G401.6 (cell line): ENCODE results near the gene MATN3.
A peak's percentile ranks its signal among the peaks of the same experiment; 100 is the strongest.
"Not testable (repeated sequence)": the region's sequence is repeated elsewhere in the genome, so short reads cannot be mapped to it uniquely, and the experiment has no call there.

ENCODE experiments used
- FAIRE-seq: peaks from 2 replicates; lab custom pipeline; 2012; peaks lifted over from hg19 to GRCh38; lab: Jason Lieb, UNC

The MATN3 gene

GRCh38 chr2:20012282-20013125, at the start of gene MATN3:
Gene MATN3, minus strand, starts transcription at chr2:20012668. Its CDS starts 37 bp downstream, at chr2:20012631.
- FAIRE-seq, result no peak

GRCh38 chr2:20061940-20062339, 49.5 kb upstream of the MATN3 start:
- no peak for FAIRE-seq

DNA sequence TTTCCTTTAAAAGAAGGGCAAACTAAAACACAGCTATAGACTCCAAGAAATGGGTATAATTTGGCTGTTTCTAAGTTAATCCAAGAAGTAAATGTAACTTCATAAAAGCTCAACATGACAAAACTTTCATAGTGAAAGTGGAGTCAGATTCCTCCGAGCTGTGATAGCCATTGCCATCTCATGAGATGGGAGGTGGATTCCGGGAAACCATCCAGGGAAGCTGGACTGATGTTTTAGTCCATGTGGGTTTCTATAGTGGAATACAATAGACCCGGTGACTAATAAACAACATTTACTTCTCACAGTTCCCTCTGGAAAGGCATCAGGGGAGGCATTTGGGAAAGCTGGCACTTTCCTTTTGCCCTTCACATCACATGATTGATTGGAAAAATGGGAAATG, 49.0 kb upstream of the MATN3 start:
- no peak for FAIRE-seq

- no peak for FAIRE-seq
Observed at GRCh38 chr2:20060106-20060505, 47.6 kb upstream of the MATN3 start.

DNA sequence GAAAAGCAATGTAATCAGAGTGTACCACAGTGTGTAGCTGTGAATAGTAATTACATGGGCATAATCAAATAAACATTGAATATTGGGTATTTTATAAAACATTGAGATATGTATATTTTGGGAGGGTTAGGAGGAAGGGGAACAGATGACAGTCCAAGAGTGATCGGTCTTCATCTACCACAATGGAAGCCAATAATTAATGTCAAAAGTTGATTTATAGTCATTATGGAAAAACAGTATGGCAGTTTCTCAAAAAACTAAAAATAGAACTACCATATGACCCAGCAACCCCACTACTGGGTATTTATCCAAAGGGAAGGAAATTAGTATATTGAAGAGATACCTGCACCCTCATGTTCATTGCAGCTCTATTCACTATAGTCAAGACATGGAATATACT, 44.8 kb upstream of the MATN3 start:
- FAIRE-seq, result no peak

GRCh38 chr2:20054931-20055330, 42.5 kb upstream of the MATN3 start:
- no peak for FAIRE-seq

GRCh38 chr2:20054119-20054518, 41.7 kb upstream of the MATN3 start:
- FAIRE-seq, result no peak

DNA sequence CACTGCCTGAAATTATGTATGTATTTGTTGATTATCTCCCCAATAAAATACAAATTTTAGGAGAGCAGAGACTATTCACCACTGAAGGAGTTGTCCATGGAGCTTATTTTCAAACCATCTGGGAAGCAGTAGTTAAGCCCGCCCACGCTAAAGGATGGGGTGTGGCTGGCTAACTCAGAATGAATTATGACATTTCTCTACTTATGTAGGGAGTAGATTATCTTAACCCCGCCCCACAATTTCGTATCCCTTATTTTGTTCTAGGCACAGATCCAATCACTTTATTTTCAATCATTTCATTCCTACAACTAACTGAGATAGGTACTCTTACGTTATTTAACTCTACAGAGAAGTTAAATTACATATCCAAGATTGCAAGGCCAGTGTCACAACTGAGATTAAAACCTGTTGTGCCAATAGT, 40.4 kb upstream of the MATN3 start:
- FAIRE-seq, result no peak

DNA sequence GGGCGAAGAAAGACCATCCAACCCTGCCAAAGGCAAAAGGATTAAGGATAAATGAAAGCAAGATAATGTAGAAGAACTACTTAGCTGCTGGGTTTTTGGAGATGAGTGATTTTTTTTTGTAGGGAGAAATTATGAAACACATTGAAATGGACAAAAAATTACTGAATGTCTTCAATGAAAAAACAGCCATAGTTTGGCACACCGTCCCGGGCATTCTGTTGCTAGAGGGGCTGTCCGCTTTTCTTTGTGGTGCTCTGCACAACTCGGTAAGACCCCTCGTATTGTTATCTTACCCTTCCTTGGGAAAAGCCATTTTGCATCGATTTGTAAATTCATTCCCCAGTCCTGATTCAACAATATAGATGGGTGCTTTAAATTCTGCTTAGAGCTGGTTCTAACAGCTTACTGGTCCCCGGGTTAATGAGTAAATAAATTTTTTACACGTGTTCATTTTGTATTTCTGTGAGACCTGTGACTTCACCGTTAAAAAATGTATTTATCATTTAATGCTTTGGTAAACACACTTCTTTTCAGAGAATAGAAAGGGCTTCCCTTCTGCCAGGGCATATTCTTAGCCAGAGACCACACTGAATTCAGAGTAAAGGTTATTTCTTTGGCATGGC, 39.9 kb upstream of the MATN3 start:
- no peak for FAIRE-seq

GRCh38 chr2:20051532-20052228, 39.2 kb upstream of the MATN3 start, which contains the start of gene LAPTM4A:
Gene LAPTM4A, minus strand, starts transcription at chr2:20051628. Its CDS starts 108 bp downstream, at chr2:20051520.
- peak; percentile 95 for FAIRE-seq

DNA sequence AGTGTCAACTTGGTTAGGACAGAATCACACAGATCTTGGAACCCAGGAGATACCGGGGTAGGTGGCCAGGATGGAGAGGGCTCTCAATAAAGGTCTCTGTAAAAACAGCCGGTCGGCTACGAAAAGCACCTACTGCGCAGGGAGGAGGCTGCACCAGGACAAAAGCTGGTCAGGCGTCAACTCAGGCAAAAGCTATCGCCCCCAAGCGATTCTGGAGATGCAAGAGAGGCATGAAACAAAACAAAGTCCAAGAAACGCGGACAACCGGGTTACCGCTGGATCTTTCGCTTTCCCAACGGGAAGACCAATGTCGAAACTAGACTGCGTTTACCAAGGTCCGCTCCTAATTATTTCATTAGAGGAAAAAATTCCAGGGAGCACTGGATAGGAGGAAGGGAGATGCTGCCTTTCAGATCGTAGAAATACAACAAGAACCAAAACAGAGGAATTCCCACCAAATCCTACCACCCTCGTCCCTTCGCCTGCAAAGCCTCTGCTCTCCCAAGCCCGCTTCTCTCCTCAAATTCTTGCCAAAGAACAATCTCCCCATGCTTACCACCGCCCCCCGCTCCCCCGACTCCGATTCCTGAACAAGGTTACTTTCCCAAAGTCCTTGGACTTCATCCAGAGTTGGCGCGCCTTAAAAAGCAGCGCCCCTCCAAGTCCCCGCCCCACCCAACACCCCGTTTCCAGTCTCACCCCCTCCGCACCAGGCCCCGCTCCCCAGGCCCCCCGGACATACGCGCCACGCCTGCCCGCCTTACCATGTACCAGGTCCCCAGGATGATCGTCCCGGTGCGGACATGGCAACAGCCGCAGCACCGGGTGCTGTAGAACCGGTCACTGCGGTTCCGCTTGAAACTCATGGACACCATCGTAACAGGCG, 38.4 kb upstream of the MATN3 start:
- no peak for FAIRE-seq

GRCh38 chr2:20050104-20050645, 37.7 kb upstream of the MATN3 start:
- no peak for FAIRE-seq

DNA sequence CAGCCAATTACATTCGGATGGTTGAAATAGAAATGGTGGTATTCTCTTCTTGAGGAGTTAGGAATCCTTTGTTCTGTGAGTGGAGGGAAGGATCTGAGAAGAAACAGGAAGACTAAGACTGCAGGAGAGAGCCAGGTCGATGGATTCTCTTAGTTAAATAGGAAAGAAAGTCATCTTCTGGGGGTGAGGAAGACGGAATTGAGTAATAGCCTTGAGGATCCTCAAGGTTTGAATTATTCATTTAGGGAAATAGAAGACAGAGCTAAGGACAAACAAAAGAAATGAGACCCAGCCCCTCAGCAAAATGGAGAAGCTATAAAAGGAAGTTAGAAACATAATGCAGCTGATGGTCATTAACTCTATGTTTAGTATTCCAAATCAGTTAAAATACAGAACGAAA, 37.2 kb upstream of the MATN3 start:
- FAIRE-seq, result no peak

GRCh38 chr2:20048488-20049448, 36.3 kb upstream of the MATN3 start:
- no peak for FAIRE-seq

DNA sequence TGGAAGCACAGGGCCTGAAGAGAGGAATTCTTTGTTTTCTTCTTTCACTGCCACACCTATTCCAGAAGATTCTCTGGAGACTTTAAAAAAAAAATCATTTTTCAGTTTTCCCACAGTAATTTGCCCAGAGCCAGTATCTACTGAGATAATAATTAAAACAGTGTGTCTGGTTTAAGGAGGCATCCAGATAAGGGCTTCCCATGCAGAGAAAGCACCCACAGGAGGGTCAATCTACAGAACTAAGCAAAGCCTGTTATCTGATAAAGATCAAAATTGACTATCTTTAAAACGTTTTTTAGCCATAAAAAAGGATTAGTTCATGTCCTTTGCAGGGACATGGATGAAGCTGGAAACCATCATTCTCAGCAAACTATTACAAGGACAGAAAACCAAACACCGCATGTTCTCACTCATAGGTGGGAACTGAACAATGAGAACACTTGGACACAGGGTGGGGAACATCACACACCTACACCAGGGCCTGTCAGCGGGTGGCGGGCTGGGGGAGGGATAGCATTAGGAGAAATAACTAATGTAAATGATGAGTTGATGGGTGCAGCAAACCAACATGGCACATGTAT, 33.3 kb upstream of the MATN3 start:
- not testable (repeated sequence) for FAIRE-seq

GRCh38 chr2:20044778-20045177, 32.3 kb upstream of the MATN3 start:
- no peak for FAIRE-seq

- no peak for FAIRE-seq
Observed at GRCh38 chr2:20042531-20042930, 30.1 kb upstream of the MATN3 start.

DNA sequence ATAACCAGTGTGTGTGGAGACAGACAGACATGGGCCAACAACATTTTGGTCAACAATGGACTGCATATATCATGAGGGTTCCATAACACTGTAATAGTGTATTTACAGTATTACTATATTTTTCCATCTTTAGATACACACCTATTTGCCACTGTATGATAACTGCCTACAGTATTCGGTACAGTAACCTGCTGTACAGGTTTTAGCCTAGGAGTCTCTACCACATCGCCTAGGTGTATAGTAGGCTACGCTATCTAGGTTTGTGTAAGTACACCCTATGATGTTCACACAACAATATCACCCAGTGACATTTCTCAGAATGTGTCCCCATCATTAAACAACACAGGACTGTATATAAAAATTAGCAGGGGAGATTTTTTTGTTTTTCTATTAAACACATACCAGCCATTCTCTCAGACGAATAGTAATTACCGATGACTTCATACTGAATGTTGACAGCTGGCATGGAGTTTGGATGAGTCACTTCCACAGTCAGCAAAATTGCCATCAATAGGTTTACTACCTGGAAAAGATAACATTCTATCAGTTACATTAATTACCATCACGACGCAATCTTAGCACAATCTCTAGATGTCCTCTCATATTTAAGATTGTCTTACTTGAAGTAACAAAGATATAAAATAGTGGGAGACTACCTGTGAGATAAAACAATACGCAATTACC, 28.2 kb upstream of the MATN3 start:
- no peak for FAIRE-seq

DNA sequence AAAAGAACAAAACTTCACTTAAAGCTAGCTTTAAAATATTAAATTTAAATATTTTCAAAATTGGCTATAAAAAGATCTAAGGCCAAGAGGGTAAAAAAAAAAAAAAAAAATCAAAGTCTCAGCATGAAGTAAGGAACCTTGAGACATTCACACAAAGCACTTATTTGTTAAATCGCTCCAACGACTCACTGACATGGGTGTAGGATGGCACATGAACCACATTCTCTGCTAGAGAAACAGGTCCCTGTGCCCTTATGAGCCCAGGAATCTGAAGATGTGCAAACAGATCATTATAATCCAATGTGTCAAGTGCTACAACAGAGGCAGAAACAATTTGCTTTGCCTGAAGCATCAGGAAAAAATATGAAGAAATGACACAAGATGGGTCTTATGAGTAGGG, 25.2 kb upstream of the MATN3 start:
- no peak for FAIRE-seq
